K562 (cell line): ENCODE measurements around the gene CSAD. TPM values are rescaled to one million over a fixed set of nuclear protein-coding genes. Genes with fewer than 3 reads are reported as not detected.

ENCODE experiments used
- CTBP1 ChIP-seq: fragments of 450-650 bp; IDR thresholded peaks from 2 replicates; pipeline ENCODE4 v1.6.1; 2016; ENCODE audit warnings: borderline replicate concordance
- FOXJ2 ChIP-seq: fragments of 200-800 bp; sonication (Bioruptor generic); IDR thresholded peaks from 2 replicates; pipeline ENCODE4 v1.6.1; 2016; ENCODE audit warnings: missing genetic modification characterization, missing compliant biosample characterization
- GATA2 ChIP-seq: sonication (generic); formaldehyde crosslinking; IDR thresholded peaks from 2 replicates; pipeline ENCODE4 v1.4.0; 2020; ENCODE audit warnings: mild to moderate bottlenecking, missing genetic modification reagents
- HDAC2 ChIP-seq: fragments of 450-650 bp; IDR thresholded peaks from 2 replicates; pipeline ENCODE4 v1.6.1; 2016; ENCODE audit warnings: mild to moderate bottlenecking
- MYC ChIP-seq, 2 experiments: fragments of 250-450 bp in 1 of 2; sonication (Bioruptor Pico) in 1 of 2; IDR thresholded peaks; 2 replicates each; pipeline versions ENCODE4 v1.5.1 to v1.6.1; 2012 to 2021; ENCODE audit warnings: low read depth in 2 of 2, borderline replicate concordance in 1 of 2, improper control_type of control experiment in 1 of 2, low read length in 1 of 2, mild to moderate bottlenecking in 1 of 2, moderate library complexity in 1 of 2
- NFRKB ChIP-seq: fragments of 450-650 bp; IDR thresholded peaks from 2 replicates; pipeline ENCODE4 v1.6.1; 2016; ENCODE audit warnings: low read depth
- POLR2AphosphoS5 ChIP-seq: IDR thresholded peaks from 2 replicates; pipeline ENCODE4 v1.6.1; 2011; ENCODE audit warnings: mild to moderate bottlenecking, low read depth, low read length, moderate library complexity; ENCODE audit not compliant: control insufficient read depth, insufficient read depth
- RBBP5 ChIP-seq: fragments of 200-600 bp; sonication (generic); IDR thresholded peaks from 2 replicates; pipeline ENCODE4 v1.6.1; 2012; ENCODE audit warnings: borderline replicate concordance, mild to moderate bottlenecking, low read length, control low read depth, inconsistent platforms; ENCODE audit not compliant: insufficient read depth, poor library complexity, severe bottlenecking
- SRF ChIP-seq, 2 experiments: fragments of 250-450, 450-650 bp in 1 of 2; sonication (Bioruptor Pico) in 1 of 2; sonication (generic) in 1 of 2; formaldehyde crosslinking; IDR thresholded peaks; 2 replicates each; pipeline versions ENCODE4 v1.5.0 to v1.5.1; 2020 to 2022; ENCODE audit warnings: mild to moderate bottlenecking in 1 of 2, missing genetic modification reagents in 1 of 2
- TCF3 ChIP-seq: sonication (generic); formaldehyde crosslinking; IDR thresholded peaks from 2 replicates; pipeline ENCODE4 v1.4.0; 2020; ENCODE audit warnings: mild to moderate bottlenecking, missing genetic modification reagents
- ZNF133 ChIP-seq: fragments of 250-450 bp; sonication (Bioruptor Pico); IDR thresholded peaks from 2 replicates; pipeline ENCODE4 v1.4.0; 2020; ENCODE audit warnings: mild to moderate bottlenecking
- ZNF146 ChIP-seq: IDR thresholded peaks from one replicate; pipeline ENCODE4 v1.6.1; 2018; ENCODE audit warnings: missing compliant biosample characterization; ENCODE audit not compliant: unreplicated experiment
- polyA plus RNA-seq, 8 experiments: library from polyadenylated mRNA; depleted of rRNA in 4 of 8; stranded (reverse) in 5 of 8; unstranded in 3 of 8; fragments of >200 nt; fragmentation: Nextera tagmentation in 2 of 8; fragmentation: Illumina TruSeq in 1 of 8; extraction: Ambion mirVana in 2 of 8; extraction: Trizol in 1 of 8; gene quantifications; 2 replicates each; pipeline versions ENCODE4 v1.2.1 to v1.2.3, GENCODE V29; 2011 to 2014; ENCODE audit warnings: inconsistent platforms in 1 of 8, missing spikeins in 1 of 8
- total RNA-seq, 7 experiments: library from RNA; depleted of rRNA in 6 of 7; stranded (reverse); fragments of >200 nt in 6 of 7; fragmentation: Illumina TruSeq in 2 of 7; extraction: Trizol in 2 of 7; gene quantifications; 2 replicates each; pipeline versions ENCODE4 v1.2.1 to v1.2.3, GENCODE V29; 2011 to 2021; ENCODE audit warnings: low replicate concordance in 1 of 7
- TF ChIP-seq, protein P1 (sequence below): sonication (generic); formaldehyde crosslinking; IDR thresholded peaks from 2 replicates; pipeline ENCODE4 v1.8.0; 2022; ENCODE audit warnings: mild to moderate bottlenecking, missing genetic modification reagents
- TF ChIP-seq, protein P2 (sequence below): fragments of 450-650 bp; IDR thresholded peaks from 2 replicates; pipeline ENCODE4 v1.6.1; 2016; ENCODE audit warnings: low read depth

The CSAD gene
- total and polyA plus RNA-seq, 9 of the 15 experiments (the other 6 are each of a cell fraction or from before 2014, with no cell fraction given) = 1.8 to 19.6 (median 8.1) TPM

DNA sequence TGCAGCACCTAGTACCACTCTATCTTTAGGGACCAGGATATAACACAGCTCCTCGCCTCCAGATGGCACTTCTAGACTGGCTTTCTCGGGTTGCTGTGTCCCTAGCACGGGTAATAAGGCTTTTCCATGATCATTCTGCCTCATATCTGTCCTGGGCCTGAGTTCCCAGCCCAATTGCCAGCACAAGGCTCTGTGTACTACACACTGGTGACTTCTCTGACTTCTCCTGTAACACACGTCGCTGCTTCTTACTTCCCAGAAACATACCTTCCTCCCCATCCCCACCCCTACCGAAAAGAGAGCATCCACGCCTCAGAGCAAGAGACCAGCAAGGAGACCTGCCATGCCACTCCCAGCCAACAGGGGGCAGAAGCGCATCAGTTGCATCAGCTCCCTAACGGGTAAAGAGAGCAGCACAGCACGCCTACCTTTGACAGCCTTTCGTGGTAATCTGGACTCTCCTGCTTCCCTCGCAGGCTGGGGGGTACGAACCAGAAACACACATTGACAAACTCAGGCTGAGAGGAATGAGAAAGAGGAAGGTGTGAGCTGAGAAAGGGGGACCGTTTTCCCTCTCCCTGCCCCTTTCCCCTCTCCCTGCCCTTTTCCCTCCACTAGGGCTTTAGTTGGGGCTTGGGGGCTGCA is 21.4 kb downstream of the CSAD start (continued):
- TF ChIP-seq MYC (IDR thresholded peaks at IDR 0.05; ENCODE audit: low read depth, low read length) = peak; percentile 94
- no peak for TF ChIP-seq MYC (CRISPR knock-in tag; IDR thresholded peaks at IDR 0.05; ENCODE audit: borderline replicate concordance, low read depth)
- peak; percentile 72; the same call in 1 of the 2 replicates for TF ChIP-seq HDAC2
- peak; percentile 98 for TF ChIP-seq CTBP1
- TF ChIP-seq RBBP5 = no peak
- TF ChIP-seq POLR2AphosphoS5 = no peak
- TF ChIP-seq NFRKB = peak; percentile 54; the same call in 1 of the 2 replicates
- no peak for TF ChIP-seq GATA2
- no peak for TF ChIP-seq ZNF133 (CRISPR knock-in tag)
- TF ChIP-seq TCF3 (CRISPR knock-in tag) = peak; percentile 21; the same call in 1 of the 2 replicates
- TF ChIP-seq ZNF146 = no peak
- no peak for TF ChIP-seq FOXJ2 (tag)
- TF ChIP-seq, protein P1, sequence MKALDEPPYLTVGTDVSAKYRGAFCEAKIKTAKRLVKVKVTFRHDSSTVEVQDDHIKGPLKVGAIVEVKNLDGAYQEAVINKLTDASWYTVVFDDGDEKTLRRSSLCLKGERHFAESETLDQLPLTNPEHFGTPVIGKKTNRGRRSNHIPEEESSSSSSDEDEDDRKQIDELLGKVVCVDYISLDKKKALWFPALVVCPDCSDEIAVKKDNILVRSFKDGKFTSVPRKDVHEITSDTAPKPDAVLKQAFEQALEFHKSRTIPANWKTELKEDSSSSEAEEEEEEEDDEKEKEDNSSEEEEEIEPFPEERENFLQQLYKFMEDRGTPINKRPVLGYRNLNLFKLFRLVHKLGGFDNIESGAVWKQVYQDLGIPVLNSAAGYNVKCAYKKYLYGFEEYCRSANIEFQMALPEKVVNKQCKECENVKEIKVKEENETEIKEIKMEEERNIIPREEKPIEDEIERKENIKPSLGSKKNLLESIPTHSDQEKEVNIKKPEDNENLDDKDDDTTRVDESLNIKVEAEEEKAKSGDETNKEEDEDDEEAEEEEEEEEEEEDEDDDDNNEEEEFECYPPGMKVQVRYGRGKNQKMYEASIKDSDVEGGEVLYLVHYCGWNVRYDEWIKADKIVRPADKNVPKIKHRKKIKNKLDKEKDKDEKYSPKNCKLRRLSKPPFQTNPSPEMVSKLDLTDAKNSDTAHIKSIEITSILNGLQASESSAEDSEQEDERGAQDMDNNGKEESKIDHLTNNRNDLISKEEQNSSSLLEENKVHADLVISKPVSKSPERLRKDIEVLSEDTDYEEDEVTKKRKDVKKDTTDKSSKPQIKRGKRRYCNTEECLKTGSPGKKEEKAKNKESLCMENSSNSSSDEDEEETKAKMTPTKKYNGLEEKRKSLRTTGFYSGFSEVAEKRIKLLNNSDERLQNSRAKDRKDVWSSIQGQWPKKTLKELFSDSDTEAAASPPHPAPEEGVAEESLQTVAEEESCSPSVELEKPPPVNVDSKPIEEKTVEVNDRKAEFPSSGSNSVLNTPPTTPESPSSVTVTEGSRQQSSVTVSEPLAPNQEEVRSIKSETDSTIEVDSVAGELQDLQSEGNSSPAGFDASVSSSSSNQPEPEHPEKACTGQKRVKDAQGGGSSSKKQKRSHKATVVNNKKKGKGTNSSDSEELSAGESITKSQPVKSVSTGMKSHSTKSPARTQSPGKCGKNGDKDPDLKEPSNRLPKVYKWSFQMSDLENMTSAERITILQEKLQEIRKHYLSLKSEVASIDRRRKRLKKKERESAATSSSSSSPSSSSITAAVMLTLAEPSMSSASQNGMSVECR = no peak
- TF ChIP-seq, protein P2, sequence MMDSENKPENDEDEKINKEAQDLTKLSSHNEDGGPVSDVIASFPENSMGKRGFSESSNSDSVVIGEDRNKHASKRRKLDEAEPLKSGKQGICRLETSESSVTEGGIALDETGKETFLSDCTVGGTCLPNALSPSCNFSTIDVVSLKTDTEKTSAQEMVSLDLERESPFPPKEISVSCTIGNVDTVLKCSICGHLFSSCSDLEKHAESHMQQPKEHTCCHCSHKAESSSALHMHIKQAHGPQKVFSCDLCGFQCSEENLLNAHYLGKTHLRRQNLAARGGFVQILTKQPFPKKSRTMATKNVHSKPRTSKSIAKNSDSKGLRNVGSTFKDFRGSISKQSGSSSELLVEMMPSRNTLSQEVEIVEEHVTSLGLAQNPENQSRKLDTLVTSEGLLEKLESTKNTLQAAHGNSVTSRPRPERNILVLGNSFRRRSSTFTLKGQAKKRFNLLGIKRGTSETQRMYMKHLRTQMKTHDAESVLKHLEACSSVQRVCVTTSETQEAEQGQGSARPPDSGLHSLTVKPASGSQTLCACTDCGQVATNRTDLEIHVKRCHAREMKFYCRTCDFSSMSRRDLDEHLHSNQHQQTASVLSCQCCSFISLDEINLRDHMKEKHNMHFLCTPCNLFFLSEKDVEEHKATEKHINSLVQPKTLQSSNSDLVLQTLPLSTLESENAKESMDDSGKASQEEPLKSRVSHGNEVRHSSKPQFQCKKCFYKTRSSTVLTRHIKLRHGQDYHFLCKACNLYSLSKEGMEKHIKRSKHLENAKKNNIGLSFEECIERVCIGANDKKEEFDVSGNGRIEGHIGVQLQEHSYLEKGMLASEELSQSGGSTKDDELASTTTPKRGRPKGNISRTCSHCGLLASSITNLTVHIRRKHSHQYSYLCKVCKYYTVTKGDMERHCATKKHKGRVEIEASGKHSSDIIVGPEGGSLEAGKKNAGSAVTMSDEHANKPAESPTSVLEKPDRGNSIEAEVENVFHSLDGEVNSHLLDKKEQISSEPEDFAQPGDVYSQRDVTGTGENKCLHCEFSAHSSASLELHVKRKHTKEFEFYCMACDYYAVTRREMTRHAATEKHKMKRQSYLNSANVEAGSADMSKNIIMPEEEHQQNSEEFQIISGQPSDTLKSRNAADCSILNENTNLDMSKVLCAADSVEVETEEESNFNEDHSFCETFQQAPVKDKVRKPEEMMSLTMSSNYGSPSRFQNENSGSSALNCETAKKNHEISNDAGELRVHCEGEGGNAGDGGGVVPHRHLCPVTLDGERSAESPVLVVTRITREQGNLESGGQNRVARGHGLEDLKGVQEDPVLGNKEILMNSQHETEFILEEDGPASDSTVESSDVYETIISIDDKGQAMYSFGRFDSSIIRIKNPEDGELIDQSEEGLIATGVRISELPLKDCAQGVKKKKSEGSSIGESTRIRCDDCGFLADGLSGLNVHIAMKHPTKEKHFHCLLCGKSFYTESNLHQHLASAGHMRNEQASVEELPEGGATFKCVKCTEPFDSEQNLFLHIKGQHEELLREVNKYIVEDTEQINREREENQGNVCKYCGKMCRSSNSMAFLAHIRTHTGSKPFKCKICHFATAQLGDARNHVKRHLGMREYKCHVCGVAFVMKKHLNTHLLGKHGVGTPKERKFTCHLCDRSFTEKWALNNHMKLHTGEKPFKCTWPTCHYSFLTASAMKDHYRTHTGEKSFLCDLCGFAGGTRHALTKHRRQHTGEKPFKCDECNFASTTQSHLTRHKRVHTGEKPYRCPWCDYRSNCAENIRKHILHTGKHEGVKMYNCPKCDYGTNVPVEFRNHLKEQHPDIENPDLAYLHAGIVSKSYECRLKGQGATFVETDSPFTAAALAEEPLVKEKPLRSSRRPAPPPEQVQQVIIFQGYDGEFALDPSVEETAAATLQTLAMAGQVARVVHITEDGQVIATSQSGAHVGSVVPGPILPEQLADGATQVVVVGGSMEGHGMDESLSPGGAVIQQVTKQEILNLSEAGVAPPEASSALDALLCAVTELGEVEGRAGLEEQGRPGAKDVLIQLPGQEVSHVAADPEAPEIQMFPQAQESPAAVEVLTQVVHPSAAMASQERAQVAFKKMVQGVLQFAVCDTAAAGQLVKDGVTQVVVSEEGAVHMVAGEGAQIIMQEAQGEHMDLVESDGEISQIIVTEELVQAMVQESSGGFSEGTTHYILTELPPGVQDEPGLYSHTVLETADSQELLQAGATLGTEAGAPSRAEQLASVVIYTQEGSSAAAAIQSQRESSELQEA = peak; percentile 33; the same call in 1 of the 2 replicates
- TF ChIP-seq SRF (CRISPR knock-in tag; IDR thresholded peaks at IDR 0.05) = peak in 1 of 2 experiments; percentile 36; a peak in 1 of 4 replicates
